SK-N-SH (cell line): Measurements from ENCODE around the gene CD3E. TPM values are rescaled to one million over a fixed set of nuclear protein-coding genes. Genes with fewer than 3 reads are reported as not detected.

Experiments
- CTCF ChIA-PET: fragments of 300-600, 350-600 bp; formaldehyde crosslinking; extraction: SDS; loops from one replicate; lab custom pipeline; 2021; lab: Yijun Ruan, JAX
- POLR2A ChIA-PET: fragments of 350-600 bp; sonication (Branson Sonifier 250); formaldehyde crosslinking; extraction: SDS; loops from one replicate; lab custom pipeline; 2020; ENCODE audit warnings: antibody characterized with exemption, inconsistent platforms; lab: Yijun Ruan, JAX
- DNase-seq: peaks from one replicate; pipeline ENCODE4 v3.0.0; 2012
- H2AFZ ChIP-seq: fragments of 200-600 bp; sonication (generic); 2 replicates; pipeline ENCODE4 v1.8.1; 2016; ENCODE audit warnings: antibody characterized with exemption, mild to moderate bottlenecking, low read depth
- H3F3A ChIP-seq: fragments of 200-600 bp; sonication (generic); replicated peaks from 2 replicates; pipeline ENCODE3; 2016; ENCODE audit warnings: antibody characterized with exemption, mild to moderate bottlenecking; ENCODE audit not compliant: insufficient read depth
- H3K27ac ChIP-seq, 2 experiments: fragments of 200-500 bp in 1 of 2; fragments of 200-600 bp in 1 of 2; sonication (Bioruptor generic) in 1 of 2; sonication (generic), shearing (Covaris generic) in 1 of 2; 2 replicates each; pipeline versions ENCODE4 v1.5.1 to v1.6.1; 2014 to 2016; ENCODE audit warnings: low read depth in 2 of 2, inconsistent platforms in 1 of 2, low read length in 1 of 2, mild to moderate bottlenecking in 1 of 2, mixed read lengths in 1 of 2
- H3K27me3 ChIP-seq: fragments of 200-600 bp; sonication (generic), shearing (Covaris generic); 2 replicates; pipeline ENCODE4 v1.6.1; 2016; ENCODE audit warnings: mixed run types; ENCODE audit not compliant: insufficient read depth
- H3K36me3 ChIP-seq, 2 experiments: fragments of 200-500 bp in 1 of 2; fragments of 200-600 bp in 1 of 2; sonication (Bioruptor generic) in 1 of 2; sonication (generic) in 1 of 2; replicated peaks in 1 of 2; 2 replicates each; pipeline versions ENCODE3 to v1.5.1; 2014 to 2016; ENCODE audit warnings: low read length in 1 of 2, mild to moderate bottlenecking in 1 of 2; ENCODE audit not compliant: insufficient read depth in 2 of 2, control insufficient read depth in 1 of 2
- H3K4me1 ChIP-seq, 2 experiments: fragments of 200-500 bp in 1 of 2; fragments of 200-600 bp in 1 of 2; sonication (Bioruptor generic) in 1 of 2; sonication (generic), shearing (Covaris generic) in 1 of 2; 2 replicates each; pipeline versions ENCODE4 v1.5.1 to v1.6.1; 2014 to 2016; ENCODE audit warnings: low read depth in 1 of 2, low read length in 1 of 2, mixed run types in 1 of 2; ENCODE audit not compliant: insufficient read depth in 2 of 2, control insufficient read depth in 1 of 2
- H3K4me2 ChIP-seq: fragments of 200-600 bp; sonication (generic), shearing (Covaris generic); 2 replicates; pipeline ENCODE4 v1.6.1; 2017; ENCODE audit warnings: mixed run types
- H3K4me3 ChIP-seq, 2 experiments: fragments of 200-500 bp in 1 of 2; fragments of 200-600 bp in 1 of 2; sonication (Bioruptor generic) in 1 of 2; sonication (generic), shearing (Covaris generic) in 1 of 2; 2 replicates each; pipeline versions ENCODE4 v1.5.1 to v1.8.1; 2014 to 2016; ENCODE audit warnings: low read depth in 2 of 2, inconsistent platforms in 1 of 2, low read length in 1 of 2, mild to moderate bottlenecking in 1 of 2, mixed read lengths in 1 of 2, moderate library complexity in 1 of 2
- H3K79me2 ChIP-seq: fragments of 200-600 bp; sonication (generic); 2 replicates; pipeline ENCODE4 v1.8.1; 2017; ENCODE audit warnings: mild to moderate bottlenecking; ENCODE audit not compliant: insufficient read depth
- H3K9ac ChIP-seq: fragments of 200-600 bp; sonication (generic); 2 replicates; pipeline ENCODE4 v1.6.1; 2017; ENCODE audit warnings: mixed run types
- H3K9me2 ChIP-seq: fragments of 200-600 bp; sonication (generic); 2 replicates; pipeline ENCODE4 v1.6.1; 2017; ENCODE audit warnings: mixed run types
- H3K9me3 ChIP-seq: fragments of 200-600 bp; sonication (generic); 2 replicates; pipeline ENCODE4 v1.6.1; 2017; ENCODE audit warnings: mixed run types, mild to moderate bottlenecking, moderate library complexity
- H4K20me1 ChIP-seq: fragments of 200-600 bp; sonication (generic); 2 replicates; pipeline ENCODE4 v1.6.1; 2017; ENCODE audit warnings: mild to moderate bottlenecking, mixed run types; ENCODE audit not compliant: insufficient read depth
- CTCF ChIP-seq: fragments of 200-600 bp; sonication (generic); IDR thresholded peaks from 2 replicates; pipeline ENCODE4 v1.6.1; 2017; ENCODE audit warnings: antibody characterized with exemption, mild to moderate bottlenecking, moderate library complexity
- EP300 ChIP-seq, 2 experiments: IDR thresholded peaks; 2 replicates each; pipeline versions ENCODE4 v1.4.0 to v1.6.1; 2012; ENCODE audit warnings: borderline replicate concordance in 1 of 2, low read depth in 1 of 2, low read length in 1 of 2
- FOXJ3 ChIP-seq: sonication (generic); formaldehyde crosslinking; IDR thresholded peaks from 2 replicates; pipeline ENCODE4 v1.5.1; 2020; ENCODE audit warnings: mild to moderate bottlenecking, missing genetic modification reagents
- JUND ChIP-seq: IDR thresholded peaks from 2 replicates; pipeline ENCODE4 v1.4.0; 2012
- MAX ChIP-seq: IDR thresholded peaks from 2 replicates; pipeline ENCODE4 v1.4.0; 2012; ENCODE audit warnings: low read depth
- MXI1 ChIP-seq: IDR thresholded peaks from 2 replicates; pipeline ENCODE4 v1.6.1; 2012; ENCODE audit warnings: mild to moderate bottlenecking, low read depth, low read length, improper control_type of control experiment
- POLR2AphosphoS5 ChIP-seq: IDR thresholded peaks from 2 replicates; pipeline ENCODE4 v1.6.1; 2012; ENCODE audit warnings: low read depth, low read length
- RAD21 ChIP-seq: IDR thresholded peaks from 2 replicates; pipeline ENCODE4 v1.6.1; 2012; ENCODE audit warnings: mild to moderate bottlenecking, low read length
- RFX5 ChIP-seq: IDR thresholded peaks from 2 replicates; pipeline ENCODE4 v1.6.1; 2012; ENCODE audit warnings: mild to moderate bottlenecking, improper control_type of control experiment, low read length
- RXRA ChIP-seq: IDR thresholded peaks from 2 replicates; pipeline ENCODE4 v1.4.0; 2012; ENCODE audit warnings: low read depth, mild to moderate bottlenecking, borderline replicate concordance
- SMC3 ChIP-seq: IDR thresholded peaks from 2 replicates; pipeline ENCODE4 v1.6.1; 2012; ENCODE audit warnings: low read depth, low read length, improper control_type of control experiment
- TAF1 ChIP-seq: IDR thresholded peaks from 2 replicates; pipeline ENCODE4 v1.6.1; 2012; ENCODE audit warnings: low read depth, mild to moderate bottlenecking, low read length, moderate library complexity, borderline replicate concordance
- TCF12 ChIP-seq: IDR thresholded peaks from 2 replicates; pipeline ENCODE4 v1.4.0; 2012
- USF2 ChIP-seq: fragments of 150-350 bp; IDR thresholded peaks from 2 replicates; pipeline ENCODE4 v1.6.1; 2017; ENCODE audit warnings: antibody characterized with exemption, low read length, low read depth, borderline replicate concordance
- ZBTB33 ChIP-seq: IDR thresholded peaks from 2 replicates; pipeline ENCODE4 v1.4.0; 2012; ENCODE audit warnings: low read depth, borderline replicate concordance
- WGBS: methylation state at CpG from one replicate; pipeline ENCODE4 v1.1.6; 2017; ENCODE audit warnings: low lambda C conversion rate; 5-methylcytosine and 5-hydroxymethylcytosine counted together
- polyA plus RNA-seq, 3 experiments: library from polyadenylated mRNA; depleted of rRNA; stranded (reverse); fragments of >200 nt; gene quantifications; 2 replicates each; pipeline ENCODE4 v1.2.3, GENCODE V29; 2012

CD3E gene
- polyA plus RNA-seq, 1 of the 3 experiments (the other 2 are of a cell fraction): not detected

GRCh38 chr11:118310271-118310670, 5.7 kb downstream of the CD3E start (continued):
- TF ChIP-seq TCF12 (no peak), POLR2AphosphoS5 (no peak), CTCF (no peak), ZBTB33 (no peak), SMC3 (no peak), MAX (no peak), USF2 (no peak), RAD21 (no peak), RFX5 (no peak)

GRCh38 chr11:118310781-118311485, 6.4 kb downstream of the CD3E start:
- Histone ChIP-seq H4K20me1 (no peaks in the 10 kb centered on the region), H3K4me2 (no peak overlapping the region), H3K4me3 (no peak overlapping the region), H3K9me3 (no peaks in the 10 kb centered on the region), H3F3A (no peaks in the 10 kb centered on the region), H3K36me3 (no peaks in the 10 kb centered on the region), H3K4me1 (no peaks in the 10 kb centered on the region), H3K9ac (no peak overlapping the region), H3K27me3 (peaks cover 28% of the 10 kb centered on the region; the same call in 1 of the 2 replicates), H3K27ac (no peak overlapping the region), H2AFZ (no peak overlapping the region), H3K79me2 (no peaks in the 10 kb centered on the region), H3K9me2 (no peaks in the 10 kb centered on the region)
- WGBS: 20% methylated on average over 3 of the region's 3 CpGs
- no peak for DNase-seq
- ChIA-PET POLR2A (no interaction called here), CTCF (interaction anchor here (1.0 to 1.6 kb wide), 3 partner anchors 7 to 113 kb away, joined by 3 to 4 read pairs (median 4); no protein-coding TSS in a partner anchor)
- TF ChIP-seq MXI1 (no peak), TAF1 (no peak), JUND (no peak), MAX (no peak), RXRA (no peak), FOXJ3 (CRISPR knock-in tag) (no peak), EP300 (IDR thresholded peaks at IDR 0.05; ENCODE audit: borderline replicate concordance in 1 of 2, low read depth in 1 of 2, low read length in 1 of 2) (no peak)
